NOMO-1 (cell line): Measurements from ENCODE around the gene DOCK4.

ENCODE experiments used
- DNase-seq, 2 experiments: peaks; one replicate each; lab custom pipeline; 2025; ENCODE audit not compliant: unreplicated experiment in 2 of 2; lab: John Stamatoyannopoulos, UW

DOCK4 gene

GRCh38 chr7:112084520-112084971, 121.7 kb downstream of the DOCK4 start:
- DNase-seq = peak in 1 of 2 experiments; percentile 18

- DNase-seq = no peak
Observed at GRCh38 chr7:112083776-112084355, 122.3 kb downstream of the DOCK4 start.

GRCh38 chr7:112082306-112082705, 123.9 kb downstream of the DOCK4 start:
- no peak for DNase-seq

GRCh38 chr7:112081778-112082177, 124.4 kb downstream of the DOCK4 start:
- DNase-seq = peak; percentile 46 to 51

- peak; percentile 46 to 56 for DNase-seq
Observed at GRCh38 chr7:112080978-112081377, 125.2 kb downstream of the DOCK4 start.

- peak; percentile 27 to 72 for DNase-seq
Observed at GRCh38 chr7:112080441-112080840, 125.8 kb downstream of the DOCK4 start.

- DNase-seq = no peak
Observed at GRCh38 chr7:112079673-112080072, 126.5 kb downstream of the DOCK4 start.

- no peak for DNase-seq
Observed at GRCh38 chr7:112079122-112079521, 127.1 kb downstream of the DOCK4 start.

- DNase-seq = no peak
Observed at GRCh38 chr7:112076324-112076723, 129.9 kb downstream of the DOCK4 start.

- DNase-seq = no peak
Observed at GRCh38 chr7:112074464-112074863, 131.7 kb downstream of the DOCK4 start.

- no peak for DNase-seq
Observed at GRCh38 chr7:112073530-112073929, 132.7 kb downstream of the DOCK4 start.

GRCh38 chr7:112072541-112073245, 133.5 kb downstream of the DOCK4 start:
- DNase-seq = no peak

- DNase-seq = no peak
Observed at GRCh38 chr7:112071856-112072255, 134.3 kb downstream of the DOCK4 start.

GRCh38 chr7:112070674-112071256, 135.4 kb downstream of the DOCK4 start:
- no peak for DNase-seq

- no peak for DNase-seq
Observed at GRCh38 chr7:112069879-112070321, 136.3 kb downstream of the DOCK4 start.

- no peak for DNase-seq
Observed at GRCh38 chr7:112068967-112069366, 137.2 kb downstream of the DOCK4 start.

- no peak for DNase-seq
Observed at GRCh38 chr7:112067632-112068540, 138.3 kb downstream of the DOCK4 start.

- DNase-seq = no peak
Observed at GRCh38 chr7:112067200-112067599, 139.0 kb downstream of the DOCK4 start.

GRCh38 chr7:112065758-112066157, 140.4 kb downstream of the DOCK4 start:
- DNase-seq = no peak

GRCh38 chr7:112064627-112065385, 141.4 kb downstream of the DOCK4 start:
- no peak for DNase-seq
